SK-N-SH treated with all-trans-retinoic acid at 6 μM for 48 hours (cell line): ENCODE results near the gene RIMOC1.

Source experiments
- BACH2 ChIP-seq: fragments of 250-450 bp; sonication (Bioruptor Pico); IDR thresholded peaks from 2 replicates; pipeline ENCODE4 v1.9.0; 2021; ENCODE audit warnings: mild to moderate bottlenecking, borderline replicate concordance
- ISL1 ChIP-seq: fragments of 250-450 bp; sonication (Bioruptor Pico); IDR thresholded peaks from 2 replicates; pipeline ENCODE4 v2.1.2; 2022; ENCODE audit warnings: mild to moderate bottlenecking, moderate library complexity
- PATZ1 ChIP-seq: fragments of 250-450 bp; sonication (Bioruptor Pico); IDR thresholded peaks from 2 replicates; pipeline ENCODE4 v1.8.0; 2020; ENCODE audit warnings: mild to moderate bottlenecking, moderate library complexity, borderline replicate concordance
- PPARA ChIP-seq: fragments of 250-450 bp; sonication (Bioruptor Pico); IDR thresholded peaks from 2 replicates; pipeline ENCODE4 v1.5.0; 2020; ENCODE audit warnings: mild to moderate bottlenecking, borderline replicate concordance
- RARB ChIP-seq: fragments of 250-450 bp; sonication (Bioruptor Pico); IDR thresholded peaks from 2 replicates; pipeline ENCODE4 v1.8.0; 2021; ENCODE audit warnings: mild to moderate bottlenecking, moderate library complexity
- TCF4 ChIP-seq: fragments of 250-450 bp; sonication (Bioruptor Pico); IDR thresholded peaks from 2 replicates; pipeline ENCODE4 v1.8.0; 2021; ENCODE audit warnings: mild to moderate bottlenecking, moderate library complexity, borderline replicate concordance
- ZFP30 ChIP-seq: fragments of 450-650 bp; formaldehyde crosslinking; IDR thresholded peaks from 2 replicates; pipeline ENCODE4 v1.5.0; 2022; ENCODE audit warnings: mild to moderate bottlenecking, moderate library complexity
- ZNF565 ChIP-seq: fragments of 450-650 bp; formaldehyde crosslinking; conservative IDR thresholded peaks from 2 replicates; pipeline ENCODE4 v1.5.0; 2020; ENCODE audit warnings: low read depth, mild to moderate bottlenecking, moderate library complexity
- ZNF70 ChIP-seq: fragments of 450-650 bp; formaldehyde crosslinking; IDR thresholded peaks from 2 replicates; pipeline ENCODE4 v1.5.0; 2020; ENCODE audit warnings: mild to moderate bottlenecking, moderate library complexity
- ZNF8 ChIP-seq: fragments of 450-650 bp; formaldehyde crosslinking; IDR thresholded peaks from 2 replicates; pipeline ENCODE4 v1.5.0; 2020; ENCODE audit warnings: mild to moderate bottlenecking, moderate library complexity
- TF ChIP-seq, protein P1 (sequence below): fragments of 250-450 bp; sonication (Bioruptor Pico); IDR thresholded peaks from 2 replicates; pipeline ENCODE4 v1.8.0; 2021; ENCODE audit warnings: low read depth, mild to moderate bottlenecking, moderate library complexity, borderline replicate concordance

- TF ChIP-seq ZFP30 (no peak), ZNF70 (CRISPR knock-in tag) (no peak), RARB (CRISPR knock-in tag) (no peak), ZNF565 (CRISPR knock-in tag) (no peak), PATZ1 (CRISPR knock-in tag) (no peak), BACH2 (CRISPR knock-in tag) (no peak), PPARA (CRISPR knock-in tag) (no peak), ISL1 (CRISPR knock-in tag) (no peak), ZNF8 (CRISPR knock-in tag) (no peak), TCF4 (no peak)
- TF ChIP-seq, protein P1, sequence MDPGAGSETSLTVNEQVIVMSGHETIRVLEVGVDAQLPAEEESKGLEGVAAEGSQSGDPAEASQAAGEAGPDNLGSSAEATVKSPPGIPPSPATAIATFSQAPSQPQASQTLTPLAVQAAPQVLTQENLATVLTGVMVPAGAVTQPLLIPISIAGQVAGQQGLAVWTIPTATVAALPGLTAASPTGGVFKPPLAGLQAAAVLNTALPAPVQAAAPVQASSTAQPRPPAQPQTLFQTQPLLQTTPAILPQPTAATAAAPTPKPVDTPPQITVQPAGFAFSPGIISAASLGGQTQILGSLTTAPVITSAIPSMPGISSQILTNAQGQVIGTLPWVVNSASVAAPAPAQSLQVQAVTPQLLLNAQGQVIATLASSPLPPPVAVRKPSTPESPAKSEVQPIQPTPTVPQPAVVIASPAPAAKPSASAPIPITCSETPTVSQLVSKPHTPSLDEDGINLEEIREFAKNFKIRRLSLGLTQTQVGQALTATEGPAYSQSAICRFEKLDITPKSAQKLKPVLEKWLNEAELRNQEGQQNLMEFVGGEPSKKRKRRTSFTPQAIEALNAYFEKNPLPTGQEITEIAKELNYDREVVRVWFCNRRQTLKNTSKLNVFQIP (CRISPR knock-in tag): no peak
Measured at GRCh38 chr5:41908374-41909079, 4.4 kb downstream of the RIMOC1 start.
